Tibial nerve (tissue), 4 donors: ENCODE results near the gene OR10P1.

Source experiments
- EP300 ChIP-seq, 2 donors: sonication (generic); formaldehyde crosslinking; IDR thresholded peaks; one replicate each; pipeline ENCODE4 v1.6.1; 2017; ENCODE audit warnings: antibody characterized with exemption in 2 of 2, mild to moderate bottlenecking in 1 of 2
- POLR2A ChIP-seq, 2 donors: fragments of 450-650 bp; IDR thresholded peaks; one replicate each; pipeline ENCODE4 v1.6.1; 2017; ENCODE audit warnings: antibody characterized with exemption in 2 of 2, mild to moderate bottlenecking in 2 of 2, moderate library complexity in 2 of 2
- TF ChIP-seq, protein P1 (sequence below), 5 experiments: fragments of 200-600 bp in 3 of 5; fragments of 450-650 bp in 2 of 5; sonication (generic) in 3 of 5; IDR thresholded peaks; one replicate each; pipeline ENCODE4 v1.5.1; 2016 to 2019; ENCODE audit warnings: antibody characterized with exemption in 5 of 5, mild to moderate bottlenecking in 3 of 5, moderate library complexity in 2 of 5

DNA sequence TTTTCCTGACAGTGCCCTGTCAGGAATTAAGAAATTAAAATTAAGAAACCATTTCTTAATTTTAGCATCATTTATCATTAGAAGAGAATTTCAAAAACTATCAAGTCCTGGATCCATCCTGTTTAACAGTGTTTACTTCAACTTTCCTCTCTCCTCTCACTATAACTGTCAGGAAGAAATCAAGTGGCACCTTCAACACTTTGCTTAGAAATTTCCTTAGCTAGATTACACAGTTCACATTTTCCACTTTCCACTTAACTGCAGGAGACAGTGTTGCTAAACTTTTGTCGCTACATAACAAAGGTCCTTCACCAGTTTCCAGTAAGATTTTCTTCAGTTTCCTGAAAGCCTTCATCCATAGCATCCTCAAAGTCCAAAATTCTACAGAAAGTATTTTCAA is 21.9 kb upstream of the OR10P1 start:
- no peak for TF ChIP-seq EP300 (IDR thresholded peaks at IDR 0.05)
- TF ChIP-seq, protein P1, sequence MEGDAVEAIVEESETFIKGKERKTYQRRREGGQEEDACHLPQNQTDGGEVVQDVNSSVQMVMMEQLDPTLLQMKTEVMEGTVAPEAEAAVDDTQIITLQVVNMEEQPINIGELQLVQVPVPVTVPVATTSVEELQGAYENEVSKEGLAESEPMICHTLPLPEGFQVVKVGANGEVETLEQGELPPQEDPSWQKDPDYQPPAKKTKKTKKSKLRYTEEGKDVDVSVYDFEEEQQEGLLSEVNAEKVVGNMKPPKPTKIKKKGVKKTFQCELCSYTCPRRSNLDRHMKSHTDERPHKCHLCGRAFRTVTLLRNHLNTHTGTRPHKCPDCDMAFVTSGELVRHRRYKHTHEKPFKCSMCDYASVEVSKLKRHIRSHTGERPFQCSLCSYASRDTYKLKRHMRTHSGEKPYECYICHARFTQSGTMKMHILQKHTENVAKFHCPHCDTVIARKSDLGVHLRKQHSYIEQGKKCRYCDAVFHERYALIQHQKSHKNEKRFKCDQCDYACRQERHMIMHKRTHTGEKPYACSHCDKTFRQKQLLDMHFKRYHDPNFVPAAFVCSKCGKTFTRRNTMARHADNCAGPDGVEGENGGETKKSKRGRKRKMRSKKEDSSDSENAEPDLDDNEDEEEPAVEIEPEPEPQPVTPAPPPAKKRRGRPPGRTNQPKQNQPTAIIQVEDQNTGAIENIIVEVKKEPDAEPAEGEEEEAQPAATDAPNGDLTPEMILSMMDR (IDR thresholded peaks at IDR 0.05): no peak
- no peak for TF ChIP-seq POLR2A (IDR thresholded peaks at IDR 0.05)
